GM19395 (cell line): ENCODE data around the gene TAGLN.
"Not testable (repeated sequence)": the region's sequence is repeated elsewhere in the genome, so short reads cannot be mapped to it uniquely, and the experiment has no call there.

Source experiments
- ATAC-seq: cut with Tn5 transposase; IDR thresholded peaks from one replicate; pipeline ENCODE4 v1.9.1; 2021; ENCODE audit warnings: mild to moderate bottlenecking, moderate library complexity; ENCODE audit not compliant: unreplicated experiment

The TAGLN gene

GRCh38 chr11:117180661-117181585 is 18.2 kb upstream of the TAGLN start:
- peak; percentile 41 for ATAC-seq

- no peak for ATAC-seq
Observed at GRCh38 chr11:117181586-117182550, 17.3 kb upstream of the TAGLN start.

- ATAC-seq = no peak
Observed at GRCh38 chr11:117182551-117182935, 16.6 kb upstream of the TAGLN start.

GRCh38 chr11:117183178-117183577 is 16.0 kb upstream of the TAGLN start:
- ATAC-seq = not testable (repeated sequence)

- no peak for ATAC-seq
Observed at GRCh38 chr11:117183724-117184349, 15.3 kb upstream of the TAGLN start.

GRCh38 chr11:117185736-117186430 is 13.3 kb upstream of the TAGLN start:
- no peak for ATAC-seq

- no peak for ATAC-seq
Observed at GRCh38 chr11:117186431-117186761, 12.8 kb upstream of the TAGLN start.

- ATAC-seq = no peak
Observed at GRCh38 chr11:117187007-117187406, 12.2 kb upstream of the TAGLN start.

- ATAC-seq = no peak
Observed at GRCh38 chr11:117187428-117187798, 11.8 kb upstream of the TAGLN start.

GRCh38 chr11:117187799-117188481 is 11.2 kb upstream of the TAGLN start:
- no peak for ATAC-seq

GRCh38 chr11:117188620-117189081 is 10.5 kb upstream of the TAGLN start:
- ATAC-seq = no peak

GRCh38 chr11:117189191-117189940 is 9.8 kb upstream of the TAGLN start:
- ATAC-seq = peak; percentile 78

GRCh38 chr11:117189941-117190544 is 9.1 kb upstream of the TAGLN start:
- peak; percentile 29 for ATAC-seq

GRCh38 chr11:117191680-117192400 is 7.3 kb upstream of the TAGLN start:
- ATAC-seq = no peak

GRCh38 chr11:117192401-117192875 is 6.7 kb upstream of the TAGLN start:
- no peak for ATAC-seq

- no peak for ATAC-seq
Observed at GRCh38 chr11:117193130-117194020, 5.8 kb upstream of the TAGLN start.

- no peak for ATAC-seq
Observed at GRCh38 chr11:117194267-117194666, 4.9 kb upstream of the TAGLN start.
